Tibial nerve (tissue), 4 donors: Measurements from ENCODE around the gene RABEP2.

ENCODE experiments used
- EP300 ChIP-seq, 2 donors: sonication (generic); formaldehyde crosslinking; IDR thresholded peaks; one replicate each; pipeline ENCODE4 v1.6.1; 2017; ENCODE audit warnings: antibody characterized with exemption in 2 of 2, mild to moderate bottlenecking in 1 of 2
- TF ChIP-seq, protein P1 (sequence below), 5 experiments: fragments of 200-600 bp in 3 of 5; fragments of 450-650 bp in 2 of 5; sonication (generic) in 3 of 5; IDR thresholded peaks; one replicate each; pipeline ENCODE4 v1.5.1; 2016 to 2019; ENCODE audit warnings: antibody characterized with exemption in 5 of 5, mild to moderate bottlenecking in 3 of 5, moderate library complexity in 2 of 5

DNA sequence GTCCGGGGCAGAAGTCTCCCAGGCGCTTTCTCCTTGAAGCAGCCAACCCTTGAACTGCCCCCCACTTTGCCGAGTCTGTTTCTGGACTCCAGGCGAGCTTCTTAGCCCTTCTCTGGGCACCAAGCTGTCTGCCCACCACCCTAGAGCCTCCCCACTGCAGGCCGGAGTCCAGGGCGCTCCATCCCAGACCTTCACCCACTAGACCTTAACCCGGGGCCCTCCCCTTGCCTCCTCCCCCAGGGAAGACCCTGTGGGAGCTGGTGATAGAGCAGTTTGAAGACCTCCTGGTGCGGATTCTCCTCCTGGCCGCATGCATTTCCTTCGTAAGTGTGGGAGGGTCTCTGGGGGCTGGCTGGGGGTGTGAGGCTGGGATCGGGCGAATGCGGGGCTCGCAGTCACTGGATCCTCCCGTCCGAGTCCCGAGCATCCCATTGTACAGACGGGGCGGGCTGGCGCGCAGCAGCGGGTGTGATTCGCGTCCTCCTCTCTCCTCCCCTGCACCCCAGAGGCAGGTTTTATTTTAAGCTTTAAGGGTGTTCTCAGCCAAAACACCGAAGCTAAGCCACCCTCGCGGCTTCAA lies 45.7 kb downstream of the RABEP2 start:
- TF ChIP-seq, protein P1, sequence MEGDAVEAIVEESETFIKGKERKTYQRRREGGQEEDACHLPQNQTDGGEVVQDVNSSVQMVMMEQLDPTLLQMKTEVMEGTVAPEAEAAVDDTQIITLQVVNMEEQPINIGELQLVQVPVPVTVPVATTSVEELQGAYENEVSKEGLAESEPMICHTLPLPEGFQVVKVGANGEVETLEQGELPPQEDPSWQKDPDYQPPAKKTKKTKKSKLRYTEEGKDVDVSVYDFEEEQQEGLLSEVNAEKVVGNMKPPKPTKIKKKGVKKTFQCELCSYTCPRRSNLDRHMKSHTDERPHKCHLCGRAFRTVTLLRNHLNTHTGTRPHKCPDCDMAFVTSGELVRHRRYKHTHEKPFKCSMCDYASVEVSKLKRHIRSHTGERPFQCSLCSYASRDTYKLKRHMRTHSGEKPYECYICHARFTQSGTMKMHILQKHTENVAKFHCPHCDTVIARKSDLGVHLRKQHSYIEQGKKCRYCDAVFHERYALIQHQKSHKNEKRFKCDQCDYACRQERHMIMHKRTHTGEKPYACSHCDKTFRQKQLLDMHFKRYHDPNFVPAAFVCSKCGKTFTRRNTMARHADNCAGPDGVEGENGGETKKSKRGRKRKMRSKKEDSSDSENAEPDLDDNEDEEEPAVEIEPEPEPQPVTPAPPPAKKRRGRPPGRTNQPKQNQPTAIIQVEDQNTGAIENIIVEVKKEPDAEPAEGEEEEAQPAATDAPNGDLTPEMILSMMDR (IDR thresholded peaks at IDR 0.05): no peak
- no peak for TF ChIP-seq EP300 (IDR thresholded peaks at IDR 0.05)
